ENCODE results near the gene CCL14. TPM values are rescaled to one million over a fixed set of nuclear protein-coding genes. Genes with fewer than 3 reads are reported as not detected.

Gene CCL14
- total and polyA plus RNA-seq, 2 of the 13 experiments (the other 11 are each of a cell fraction or from before 2014, with no cell fraction given), result 1.1 to 1.7 TPM

DNA sequence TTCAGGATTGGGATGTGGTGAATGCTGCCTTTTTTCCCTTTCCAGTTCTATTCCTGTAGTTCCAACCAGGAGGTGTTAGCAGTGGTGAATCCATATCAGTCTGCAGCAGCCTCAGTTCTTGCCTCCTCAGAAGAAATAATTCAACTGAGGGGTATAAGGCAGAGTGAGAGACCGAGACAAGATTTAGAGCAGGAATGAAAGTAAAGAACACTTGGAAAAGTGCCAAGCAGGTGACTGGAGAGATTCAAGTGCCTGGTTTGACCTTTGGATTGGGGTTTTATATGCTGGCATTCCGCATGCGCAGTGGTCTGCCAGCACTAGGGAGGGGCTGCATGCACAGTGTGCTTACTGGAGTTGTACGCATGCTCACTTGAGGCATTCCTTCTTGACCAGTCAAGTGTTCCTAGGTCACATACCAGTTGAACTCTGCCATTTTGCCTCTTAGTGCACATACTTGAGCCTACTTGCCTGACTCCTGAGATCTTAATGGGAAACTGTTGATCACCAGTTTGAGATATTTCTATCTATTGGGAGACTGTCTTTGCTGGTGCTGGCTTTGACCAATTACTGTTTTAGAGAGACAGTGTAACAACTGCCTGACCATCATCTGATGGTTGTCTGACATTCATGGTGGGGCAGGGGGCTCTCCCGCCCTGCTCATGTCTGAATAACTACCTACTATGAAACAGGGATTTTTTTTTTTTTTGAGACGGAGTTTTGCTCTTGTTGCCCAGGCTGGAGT lies 15.5 kb upstream of the CCL14 start (continued):
- TF ChIP-seq ZNF644 (CRISPR knock-in tag; IDR thresholded peaks at IDR 0.05; ENCODE audit: low read depth) (peak; percentile 100), RBM22 (optimal IDR thresholded peaks at IDR 0.05; ENCODE audit: low read length) (no peak), MIER3 (CRISPR knock-in tag; IDR thresholded peaks at IDR 0.05; ENCODE audit: borderline replicate concordance) (peak; percentile 70; the same call in 1 of the 2 replicates), ZNF75D (CRISPR knock-in tag; IDR thresholded peaks at IDR 0.05; ENCODE audit: borderline replicate concordance) (no peak), THYN1 (CRISPR knock-in tag; IDR thresholded peaks at IDR 0.05; ENCODE audit: borderline replicate concordance, low read depth) (no peak), SMAD9 (CRISPR knock-in tag; IDR thresholded peaks at IDR 0.05) (no peak), PCBP1 (IDR thresholded peaks at IDR 0.05; ENCODE audit: borderline replicate concordance, low read depth, low read length) (no peak), NR3C1 (CRISPR knock-in tag; IDR thresholded peaks at IDR 0.05) (no peak), KLF16 (CRISPR knock-in tag; IDR thresholded peaks at IDR 0.05) (0 out of 4 replicates have a peak, but pooled peaks of 1 of the 2 experiments have one; percentile 20)
- TF ChIP-seq, protein P1, sequence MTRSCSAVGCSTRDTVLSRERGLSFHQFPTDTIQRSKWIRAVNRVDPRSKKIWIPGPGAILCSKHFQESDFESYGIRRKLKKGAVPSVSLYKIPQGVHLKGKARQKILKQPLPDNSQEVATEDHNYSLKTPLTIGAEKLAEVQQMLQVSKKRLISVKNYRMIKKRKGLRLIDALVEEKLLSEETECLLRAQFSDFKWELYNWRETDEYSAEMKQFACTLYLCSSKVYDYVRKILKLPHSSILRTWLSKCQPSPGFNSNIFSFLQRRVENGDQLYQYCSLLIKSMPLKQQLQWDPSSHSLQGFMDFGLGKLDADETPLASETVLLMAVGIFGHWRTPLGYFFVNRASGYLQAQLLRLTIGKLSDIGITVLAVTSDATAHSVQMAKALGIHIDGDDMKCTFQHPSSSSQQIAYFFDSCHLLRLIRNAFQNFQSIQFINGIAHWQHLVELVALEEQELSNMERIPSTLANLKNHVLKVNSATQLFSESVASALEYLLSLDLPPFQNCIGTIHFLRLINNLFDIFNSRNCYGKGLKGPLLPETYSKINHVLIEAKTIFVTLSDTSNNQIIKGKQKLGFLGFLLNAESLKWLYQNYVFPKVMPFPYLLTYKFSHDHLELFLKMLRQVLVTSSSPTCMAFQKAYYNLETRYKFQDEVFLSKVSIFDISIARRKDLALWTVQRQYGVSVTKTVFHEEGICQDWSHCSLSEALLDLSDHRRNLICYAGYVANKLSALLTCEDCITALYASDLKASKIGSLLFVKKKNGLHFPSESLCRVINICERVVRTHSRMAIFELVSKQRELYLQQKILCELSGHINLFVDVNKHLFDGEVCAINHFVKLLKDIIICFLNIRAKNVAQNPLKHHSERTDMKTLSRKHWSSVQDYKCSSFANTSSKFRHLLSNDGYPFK (CRISPR knock-in tag; IDR thresholded peaks at IDR 0.05; ENCODE audit: borderline replicate concordance), result no peak
- TF ChIP-seq, protein P2, sequence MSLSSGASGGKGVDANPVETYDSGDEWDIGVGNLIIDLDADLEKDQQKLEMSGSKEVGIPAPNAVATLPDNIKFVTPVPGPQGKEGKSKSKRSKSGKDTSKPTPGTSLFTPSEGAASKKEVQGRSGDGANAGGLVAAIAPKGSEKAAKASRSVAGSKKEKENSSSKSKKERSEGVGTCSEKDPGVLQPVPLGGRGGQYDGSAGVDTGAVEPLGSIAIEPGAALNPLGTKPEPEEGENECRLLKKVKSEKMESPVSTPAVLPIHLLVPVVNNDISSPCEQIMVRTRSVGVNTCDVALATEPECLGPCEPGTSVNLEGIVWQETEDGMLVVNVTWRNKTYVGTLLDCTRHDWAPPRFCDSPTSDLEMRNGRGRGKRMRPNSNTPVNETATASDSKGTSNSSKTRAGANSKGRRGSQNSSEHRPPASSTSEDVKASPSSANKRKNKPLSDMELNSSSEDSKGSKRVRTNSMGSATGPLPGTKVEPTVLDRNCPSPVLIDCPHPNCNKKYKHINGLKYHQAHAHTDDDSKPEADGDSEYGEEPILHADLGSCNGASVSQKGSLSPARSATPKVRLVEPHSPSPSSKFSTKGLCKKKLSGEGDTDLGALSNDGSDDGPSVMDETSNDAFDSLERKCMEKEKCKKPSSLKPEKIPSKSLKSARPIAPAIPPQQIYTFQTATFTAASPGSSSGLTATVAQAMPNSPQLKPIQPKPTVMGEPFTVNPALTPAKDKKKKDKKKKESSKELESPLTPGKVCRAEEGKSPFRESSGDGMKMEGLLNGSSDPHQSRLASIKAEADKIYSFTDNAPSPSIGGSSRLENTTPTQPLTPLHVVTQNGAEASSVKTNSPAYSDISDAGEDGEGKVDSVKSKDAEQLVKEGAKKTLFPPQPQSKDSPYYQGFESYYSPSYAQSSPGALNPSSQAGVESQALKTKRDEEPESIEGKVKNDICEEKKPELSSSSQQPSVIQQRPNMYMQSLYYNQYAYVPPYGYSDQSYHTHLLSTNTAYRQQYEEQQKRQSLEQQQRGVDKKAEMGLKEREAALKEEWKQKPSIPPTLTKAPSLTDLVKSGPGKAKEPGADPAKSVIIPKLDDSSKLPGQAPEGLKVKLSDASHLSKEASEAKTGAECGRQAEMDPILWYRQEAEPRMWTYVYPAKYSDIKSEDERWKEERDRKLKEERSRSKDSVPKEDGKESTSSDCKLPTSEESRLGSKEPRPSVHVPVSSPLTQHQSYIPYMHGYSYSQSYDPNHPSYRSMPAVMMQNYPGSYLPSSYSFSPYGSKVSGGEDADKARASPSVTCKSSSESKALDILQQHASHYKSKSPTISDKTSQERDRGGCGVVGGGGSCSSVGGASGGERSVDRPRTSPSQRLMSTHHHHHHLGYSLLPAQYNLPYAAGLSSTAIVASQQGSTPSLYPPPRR (CRISPR knock-in tag; IDR thresholded peaks at IDR 0.05; ENCODE audit: borderline replicate concordance), result no peak
- TF ChIP-seq, protein P3, sequence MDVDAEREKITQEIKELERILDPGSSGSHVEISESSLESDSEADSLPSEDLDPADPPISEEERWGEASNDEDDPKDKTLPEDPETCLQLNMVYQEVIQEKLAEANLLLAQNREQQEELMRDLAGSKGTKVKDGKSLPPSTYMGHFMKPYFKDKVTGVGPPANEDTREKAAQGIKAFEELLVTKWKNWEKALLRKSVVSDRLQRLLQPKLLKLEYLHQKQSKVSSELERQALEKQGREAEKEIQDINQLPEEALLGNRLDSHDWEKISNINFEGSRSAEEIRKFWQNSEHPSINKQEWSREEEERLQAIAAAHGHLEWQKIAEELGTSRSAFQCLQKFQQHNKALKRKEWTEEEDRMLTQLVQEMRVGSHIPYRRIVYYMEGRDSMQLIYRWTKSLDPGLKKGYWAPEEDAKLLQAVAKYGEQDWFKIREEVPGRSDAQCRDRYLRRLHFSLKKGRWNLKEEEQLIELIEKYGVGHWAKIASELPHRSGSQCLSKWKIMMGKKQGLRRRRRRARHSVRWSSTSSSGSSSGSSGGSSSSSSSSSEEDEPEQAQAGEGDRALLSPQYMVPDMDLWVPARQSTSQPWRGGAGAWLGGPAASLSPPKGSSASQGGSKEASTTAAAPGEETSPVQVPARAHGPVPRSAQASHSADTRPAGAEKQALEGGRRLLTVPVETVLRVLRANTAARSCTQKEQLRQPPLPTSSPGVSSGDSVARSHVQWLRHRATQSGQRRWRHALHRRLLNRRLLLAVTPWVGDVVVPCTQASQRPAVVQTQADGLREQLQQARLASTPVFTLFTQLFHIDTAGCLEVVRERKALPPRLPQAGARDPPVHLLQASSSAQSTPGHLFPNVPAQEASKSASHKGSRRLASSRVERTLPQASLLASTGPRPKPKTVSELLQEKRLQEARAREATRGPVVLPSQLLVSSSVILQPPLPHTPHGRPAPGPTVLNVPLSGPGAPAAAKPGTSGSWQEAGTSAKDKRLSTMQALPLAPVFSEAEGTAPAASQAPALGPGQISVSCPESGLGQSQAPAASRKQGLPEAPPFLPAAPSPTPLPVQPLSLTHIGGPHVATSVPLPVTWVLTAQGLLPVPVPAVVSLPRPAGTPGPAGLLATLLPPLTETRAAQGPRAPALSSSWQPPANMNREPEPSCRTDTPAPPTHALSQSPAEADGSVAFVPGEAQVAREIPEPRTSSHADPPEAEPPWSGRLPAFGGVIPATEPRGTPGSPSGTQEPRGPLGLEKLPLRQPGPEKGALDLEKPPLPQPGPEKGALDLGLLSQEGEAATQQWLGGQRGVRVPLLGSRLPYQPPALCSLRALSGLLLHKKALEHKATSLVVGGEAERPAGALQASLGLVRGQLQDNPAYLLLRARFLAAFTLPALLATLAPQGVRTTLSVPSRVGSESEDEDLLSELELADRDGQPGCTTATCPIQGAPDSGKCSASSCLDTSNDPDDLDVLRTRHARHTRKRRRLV (CRISPR knock-in tag; IDR thresholded peaks at IDR 0.05), result no peak
- TF ChIP-seq, protein P4, sequence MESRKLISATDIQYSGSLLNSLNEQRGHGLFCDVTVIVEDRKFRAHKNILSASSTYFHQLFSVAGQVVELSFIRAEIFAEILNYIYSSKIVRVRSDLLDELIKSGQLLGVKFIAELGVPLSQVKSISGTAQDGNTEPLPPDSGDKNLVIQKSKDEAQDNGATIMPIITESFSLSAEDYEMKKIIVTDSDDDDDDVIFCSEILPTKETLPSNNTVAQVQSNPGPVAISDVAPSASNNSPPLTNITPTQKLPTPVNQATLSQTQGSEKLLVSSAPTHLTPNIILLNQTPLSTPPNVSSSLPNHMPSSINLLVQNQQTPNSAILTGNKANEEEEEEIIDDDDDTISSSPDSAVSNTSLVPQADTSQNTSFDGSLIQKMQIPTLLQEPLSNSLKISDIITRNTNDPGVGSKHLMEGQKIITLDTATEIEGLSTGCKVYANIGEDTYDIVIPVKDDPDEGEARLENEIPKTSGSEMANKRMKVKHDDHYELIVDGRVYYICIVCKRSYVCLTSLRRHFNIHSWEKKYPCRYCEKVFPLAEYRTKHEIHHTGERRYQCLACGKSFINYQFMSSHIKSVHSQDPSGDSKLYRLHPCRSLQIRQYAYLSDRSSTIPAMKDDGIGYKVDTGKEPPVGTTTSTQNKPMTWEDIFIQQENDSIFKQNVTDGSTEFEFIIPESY (CRISPR knock-in tag; IDR thresholded peaks at IDR 0.05), result no peak
